NB4 (cell line): ENCODE data around the gene CLSTN1.

Experiments used
- DNase-seq: peaks from one replicate; pipeline ENCODE4 v3.0.0; 2010; ENCODE audit warnings: low read depth
- H3K4me3 ChIP-seq: one replicate; pipeline ENCODE4 v1.5.1; 2011; ENCODE audit warnings: mild to moderate bottlenecking, low read depth, low read length, moderate library complexity
- MYC ChIP-seq: IDR thresholded peaks from 2 replicates; pipeline ENCODE4 v1.6.1; 2011; ENCODE audit warnings: low read depth, low read length
- POLR2A ChIP-seq: IDR thresholded peaks from 2 replicates; pipeline ENCODE4 v1.6.1; 2011; ENCODE audit warnings: mild to moderate bottlenecking; ENCODE audit not compliant: insufficient read length; ENCODE audit errors: extremely low read depth
- TF ChIP-seq, protein P1 (sequence below): IDR thresholded peaks from 2 replicates; pipeline ENCODE4 v1.6.1; 2011; ENCODE audit warnings: low read depth, low read length
- TF ChIP-seq, protein P2 (sequence below): IDR thresholded peaks from one replicate; pipeline ENCODE4 v1.5.1; 2012; ENCODE audit warnings: low read depth, low read length

The CLSTN1 gene

DNA sequence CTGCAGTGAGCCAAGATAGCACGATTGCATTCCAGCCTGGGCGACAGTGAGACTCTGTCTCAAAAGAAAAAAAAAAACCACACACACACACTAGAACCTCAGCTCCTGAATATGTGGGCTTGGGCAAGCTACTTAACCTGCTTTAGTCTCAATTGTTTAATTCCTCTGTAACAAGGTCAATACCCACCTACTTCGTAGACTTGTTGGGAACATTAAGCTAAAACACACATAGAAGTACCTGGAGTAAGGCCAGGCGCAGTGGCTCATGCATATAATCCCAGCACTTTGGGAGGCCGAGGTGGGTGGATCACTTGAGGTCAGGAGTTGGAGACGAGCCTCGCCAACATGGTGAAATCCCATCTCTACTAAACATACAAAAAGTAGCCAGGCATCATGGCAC is 77.1 kb downstream of the CLSTN1 start:
- H3K4me3 ChIP-seq = no peak overlapping the region
- DNase-seq = no peak

DNA sequence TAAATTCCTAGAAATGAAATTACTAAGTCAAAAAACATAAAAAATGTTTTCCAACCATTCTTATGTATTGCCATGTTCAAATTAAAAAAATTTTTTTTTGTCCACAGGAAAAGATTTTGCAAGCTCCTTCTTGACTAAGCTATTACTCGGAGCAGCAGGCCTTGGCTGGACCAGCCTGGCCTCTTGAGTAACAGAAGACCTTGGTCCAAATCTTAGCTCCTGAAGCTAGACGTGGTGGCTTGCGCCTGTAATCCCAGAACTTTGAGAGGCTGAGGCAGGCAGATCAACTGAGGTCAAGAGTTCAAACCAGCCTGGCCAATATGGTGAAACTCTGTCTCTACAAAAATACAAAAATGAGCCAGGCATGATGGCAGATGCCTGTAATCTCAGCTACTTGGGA is 77.6 kb downstream of the CLSTN1 start:
- TF ChIP-seq, protein P1, sequence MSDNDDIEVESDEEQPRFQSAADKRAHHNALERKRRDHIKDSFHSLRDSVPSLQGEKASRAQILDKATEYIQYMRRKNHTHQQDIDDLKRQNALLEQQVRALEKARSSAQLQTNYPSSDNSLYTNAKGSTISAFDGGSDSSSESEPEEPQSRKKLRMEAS = no peak
- TF ChIP-seq MYC (no peak), POLR2A (no peak)
- TF ChIP-seq, protein P2, sequence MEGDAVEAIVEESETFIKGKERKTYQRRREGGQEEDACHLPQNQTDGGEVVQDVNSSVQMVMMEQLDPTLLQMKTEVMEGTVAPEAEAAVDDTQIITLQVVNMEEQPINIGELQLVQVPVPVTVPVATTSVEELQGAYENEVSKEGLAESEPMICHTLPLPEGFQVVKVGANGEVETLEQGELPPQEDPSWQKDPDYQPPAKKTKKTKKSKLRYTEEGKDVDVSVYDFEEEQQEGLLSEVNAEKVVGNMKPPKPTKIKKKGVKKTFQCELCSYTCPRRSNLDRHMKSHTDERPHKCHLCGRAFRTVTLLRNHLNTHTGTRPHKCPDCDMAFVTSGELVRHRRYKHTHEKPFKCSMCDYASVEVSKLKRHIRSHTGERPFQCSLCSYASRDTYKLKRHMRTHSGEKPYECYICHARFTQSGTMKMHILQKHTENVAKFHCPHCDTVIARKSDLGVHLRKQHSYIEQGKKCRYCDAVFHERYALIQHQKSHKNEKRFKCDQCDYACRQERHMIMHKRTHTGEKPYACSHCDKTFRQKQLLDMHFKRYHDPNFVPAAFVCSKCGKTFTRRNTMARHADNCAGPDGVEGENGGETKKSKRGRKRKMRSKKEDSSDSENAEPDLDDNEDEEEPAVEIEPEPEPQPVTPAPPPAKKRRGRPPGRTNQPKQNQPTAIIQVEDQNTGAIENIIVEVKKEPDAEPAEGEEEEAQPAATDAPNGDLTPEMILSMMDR = no peak
- DNase-seq = no peak
- H3K4me3 ChIP-seq = no peak overlapping the region

More for the DNA sequence above, 77.1 kb downstream of the CLSTN1 start:
- TF ChIP-seq, protein P2 = no peak
- TF ChIP-seq MYC = no peak
- TF ChIP-seq POLR2A = no peak
- TF ChIP-seq, protein P1 = no peak

DNA sequence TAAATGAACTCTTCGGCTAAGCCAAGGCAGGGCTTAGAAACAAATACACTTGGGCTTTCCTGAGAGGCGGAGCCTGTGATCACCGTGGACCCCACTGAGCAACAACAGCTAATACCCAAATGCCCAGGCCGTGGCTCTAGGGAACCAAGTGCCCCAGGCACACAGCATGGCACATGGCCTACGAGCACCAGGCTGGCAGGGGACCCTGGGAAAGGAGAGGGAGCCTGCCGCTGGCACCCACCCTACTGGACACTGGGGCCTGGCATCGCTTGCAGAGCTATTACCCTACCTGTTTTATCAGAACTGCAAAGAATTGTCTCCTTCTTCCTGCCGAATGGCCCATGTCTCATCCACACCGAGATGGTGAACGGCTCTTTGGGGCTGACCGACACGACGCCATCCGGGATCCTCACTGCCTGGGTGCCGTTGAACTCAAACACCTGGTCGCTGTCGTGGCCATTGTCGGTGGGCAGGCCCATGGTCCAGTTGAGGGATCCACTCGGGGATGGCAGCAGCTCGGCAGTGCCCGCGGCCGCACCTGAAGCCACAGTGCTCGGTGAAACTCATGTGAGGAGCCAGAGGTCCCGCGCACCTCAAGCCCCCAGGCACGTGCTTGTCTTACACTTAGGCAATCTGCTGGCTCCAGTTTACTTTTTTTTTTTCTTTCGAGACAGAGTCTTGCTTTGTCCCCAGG is 79.5 kb downstream of the CLSTN1 start:
- no peak for DNase-seq
- TF ChIP-seq, protein P1 = no peak
- no peak for TF ChIP-seq POLR2A
- TF ChIP-seq, protein P2 = no peak
- no peak for TF ChIP-seq MYC
- H3K4me3 ChIP-seq = no peak overlapping the region

DNA sequence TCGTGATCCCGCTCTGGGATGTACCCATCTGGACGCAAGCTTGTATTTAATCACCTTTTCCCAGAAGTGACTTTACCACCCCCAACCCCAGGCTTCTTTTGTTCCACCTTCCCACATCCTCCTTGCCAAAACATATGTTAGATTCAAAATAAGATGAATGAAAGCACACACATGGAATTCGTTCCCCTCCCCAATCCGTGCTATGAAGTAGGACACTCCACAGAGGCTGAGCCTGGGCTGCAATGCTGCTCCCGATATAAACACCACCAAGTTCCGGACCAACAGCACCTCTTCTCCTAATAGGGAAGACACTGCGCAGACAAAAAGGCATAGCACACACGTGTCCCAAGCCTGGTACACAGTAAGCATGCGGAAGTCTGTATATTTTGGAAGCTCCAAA is 86.1 kb downstream of the CLSTN1 start:
- H3K4me3 ChIP-seq = no peak overlapping the region
- TF ChIP-seq, protein P2 = no peak
- TF ChIP-seq, protein P1 = no peak
- no peak for TF ChIP-seq MYC
- no peak for TF ChIP-seq POLR2A
- DNase-seq = no peak

DNA sequence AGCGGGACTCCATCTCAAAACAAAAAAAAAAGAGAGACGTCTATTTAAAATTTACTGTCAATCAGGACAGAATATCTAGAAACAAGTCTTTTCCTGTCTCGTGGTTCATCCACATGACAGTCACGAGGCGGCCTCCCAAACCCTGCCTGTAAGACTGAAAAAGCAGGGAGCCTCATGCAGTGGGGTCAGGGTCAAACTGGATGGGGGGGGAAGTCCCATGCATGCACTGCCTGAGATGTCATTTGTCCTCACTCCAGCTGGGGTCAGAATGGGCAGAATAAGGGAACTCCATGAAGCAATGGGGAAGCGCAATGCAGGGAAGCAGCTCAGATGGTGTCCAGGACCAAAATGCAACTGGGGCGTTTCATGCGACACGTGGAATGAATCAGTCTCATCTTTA is 86.7 kb downstream of the CLSTN1 start:
- TF ChIP-seq, protein P1 = no peak
- TF ChIP-seq POLR2A (no peak), MYC (no peak)
- TF ChIP-seq, protein P2 = no peak
- DNase-seq = no peak
- no peak overlapping the region for H3K4me3 ChIP-seq
